Immature natural killer cell (primary cell): ENCODE measurements around the gene OR13J1. TPM values are rescaled to one million over a fixed set of nuclear protein-coding genes. Genes with fewer than 3 reads are reported as not detected.
A peak's percentile ranks its signal among the peaks of the same experiment; 100 is the strongest.

Experiments
- DNase-seq, 3 donors: peaks; one replicate each; pipeline ENCODE4 v3.0.0; 2022; ENCODE audit warnings: mixed read lengths in 1 of 3
- H3K27ac Mint-ChIP-seq, 6 donors: one replicate each; pipeline ENCODE4 v1.8.0; 2020; ENCODE audit warnings: mixed read lengths in 6 of 6, mild to moderate bottlenecking in 5 of 6, inconsistent platforms in 4 of 6, moderate library complexity in 3 of 6
- H3K27me3 Mint-ChIP-seq, 3 donors: one replicate each; pipeline ENCODE4 v1.8.0; 2020 to 2021; ENCODE audit warnings: low read depth in 3 of 3, mild to moderate bottlenecking in 3 of 3, mixed read lengths in 3 of 3, moderate library complexity in 3 of 3, inconsistent platforms in 1 of 3
- H3K36me3 Mint-ChIP-seq, 3 donors: one replicate each; pipeline ENCODE4 v1.8.0; 2020; ENCODE audit warnings: mixed read lengths in 3 of 3, inconsistent platforms in 2 of 3, mild to moderate bottlenecking in 2 of 3
- H3K4me1 Mint-ChIP-seq, 2 donors: one replicate each; pipeline ENCODE4 v1.8.0; 2020; ENCODE audit warnings: inconsistent platforms in 2 of 2, mild to moderate bottlenecking in 2 of 2, mixed read lengths in 2 of 2, moderate library complexity in 1 of 2
- H3K4me3 Mint-ChIP-seq, 5 donors: one replicate each; pipeline ENCODE4 v1.8.0; 2020; ENCODE audit warnings: mild to moderate bottlenecking in 5 of 5, mixed read lengths in 5 of 5, inconsistent platforms in 3 of 5, moderate library complexity in 3 of 5
- H3K9me3 Mint-ChIP-seq, 6 donors: one replicate each; pipeline ENCODE4 v1.8.0; 2020; ENCODE audit warnings: mild to moderate bottlenecking in 6 of 6, mixed read lengths in 6 of 6, inconsistent platforms in 4 of 6, moderate library complexity in 3 of 6
- polyA plus RNA-seq, 3 donors: library from polyadenylated mRNA; unstranded; fragments of 300-500 nt; fragmentation: Illumina TruSeq; gene quantifications; one replicate each; pipeline ENCODE4 v1.2.3, GENCODE V29; 2021

Gene OR13J1
- polyA plus RNA-seq, 3 donors from 2014 or later, result not detected

GRCh38 chr9:35859310-35859989 lies 10.8 kb downstream of the OR13J1 start:
- no peaks in the 10 kb centered on the region for H3K4me1 Mint-ChIP-seq
- peak in 1 of 3 donors; percentile 10 for DNase-seq
- peak overlapping the region in 1 of 6 donors; percentile 46 for H3K27ac Mint-ChIP-seq
- no peaks in the 10 kb centered on the region for H3K36me3 Mint-ChIP-seq
- H3K4me3 Mint-ChIP-seq, result no peak overlapping the region
- H3K27me3 Mint-ChIP-seq, result peaks cover 0 to 9% (median 5%) of the 10 kb centered on the region in 3 donors
- H3K9me3 Mint-ChIP-seq, result no peaks in the 10 kb centered on the region

- Mint-ChIP-seq H3K4me1 (no peaks in the 10 kb centered on the region), H3K9me3 (no peaks in the 10 kb centered on the region), H3K36me3 (no peaks in the 10 kb centered on the region), H3K27me3 (peaks cover 0 to 9% (median 5%) of the 10 kb centered on the region in 3 donors), H3K27ac (no peak overlapping the region), H3K4me3 (no peak overlapping the region)
- DNase-seq, result no peak
Measured at GRCh38 chr9:35858458-35858857, 11.7 kb downstream of the OR13J1 start.

- DNase-seq, result no peak
- no peak overlapping the region for H3K27ac Mint-ChIP-seq
- H3K9me3 Mint-ChIP-seq, result no peaks in the 10 kb centered on the region
- H3K4me3 Mint-ChIP-seq, result no peak overlapping the region
- H3K36me3 Mint-ChIP-seq, result no peaks in the 10 kb centered on the region
- no peaks in the 10 kb centered on the region for H3K4me1 Mint-ChIP-seq
- peaks cover 0 to 11% (median 5%) of the 10 kb centered on the region in 3 donors for H3K27me3 Mint-ChIP-seq
Measured at GRCh38 chr9:35856882-35857281, 13.3 kb downstream of the OR13J1 start.

GRCh38 chr9:35856206-35856605 lies 14.0 kb downstream of the OR13J1 start:
- Mint-ChIP-seq H3K4me3 (no peak overlapping the region), H3K27ac (no peak overlapping the region), H3K27me3 (peaks cover 0 to 9% (median 2%) of the 10 kb centered on the region in 3 donors), H3K36me3 (no peaks in the 10 kb centered on the region), H3K4me1 (no peaks in the 10 kb centered on the region), H3K9me3 (no peaks in the 10 kb centered on the region)
- DNase-seq, result no peak

GRCh38 chr9:35854091-35854762 lies 16.0 kb downstream of the OR13J1 start:
- Mint-ChIP-seq H3K27ac (no peak overlapping the region), H3K4me3 (no peak overlapping the region), H3K9me3 (no peaks in the 10 kb centered on the region), H3K36me3 (peaks cover 0 to 5% (median 0%) of the 10 kb centered on the region in 3 donors), H3K4me1 (no peaks in the 10 kb centered on the region), H3K27me3 (peaks cover 0 to 2% (median 0%) of the 10 kb centered on the region in 3 donors)
- no peak for DNase-seq

GRCh38 chr9:35852876-35853865 lies 17.0 kb downstream of the OR13J1 start:
- peaks cover 2 to 9% (median 2%) of the 10 kb centered on the region in 3 donors for H3K36me3 Mint-ChIP-seq
- DNase-seq, result no peak
- peaks cover 0 to 2% (median 0%) of the 10 kb centered on the region in 3 donors for H3K27me3 Mint-ChIP-seq
- no peaks in the 10 kb centered on the region for H3K4me1 Mint-ChIP-seq
- no peak overlapping the region for H3K27ac Mint-ChIP-seq
- no peak overlapping the region for H3K4me3 Mint-ChIP-seq
- H3K9me3 Mint-ChIP-seq, result no peaks in the 10 kb centered on the region

GRCh38 chr9:35852267-35852815 lies 17.9 kb downstream of the OR13J1 start:
- no peak overlapping the region for H3K27ac Mint-ChIP-seq
- H3K27me3 Mint-ChIP-seq, result peaks cover 0 to 2% (median 0%) of the 10 kb centered on the region in 3 donors
- no peak overlapping the region for H3K4me3 Mint-ChIP-seq
- no peaks in the 10 kb centered on the region for H3K9me3 Mint-ChIP-seq
- DNase-seq, result no peak
- H3K36me3 Mint-ChIP-seq, result peaks cover 5 to 10% (median 9%) of the 10 kb centered on the region in 3 donors
- H3K4me1 Mint-ChIP-seq, result no peaks in the 10 kb centered on the region

GRCh38 chr9:35847792-35848572 lies 22.2 kb downstream of the OR13J1 start:
- H3K27ac Mint-ChIP-seq, result no peak overlapping the region
- peak overlapping the region in 1 of 5 donors; percentile 6 for H3K4me3 Mint-ChIP-seq
- H3K36me3 Mint-ChIP-seq, result peaks cover 7 to 15% (median 9%) of the 10 kb centered on the region in 3 donors
- no peaks in the 10 kb centered on the region for H3K9me3 Mint-ChIP-seq
- H3K4me1 Mint-ChIP-seq, result peaks cover 13 to 15% of the 10 kb centered on the region in 2 donors
- H3K27me3 Mint-ChIP-seq, result peaks cover 0 to 2% (median 1%) of the 10 kb centered on the region in 3 donors
- no peak for DNase-seq

- Mint-ChIP-seq H3K4me1 (peaks cover 13 to 15% of the 10 kb centered on the region in 2 donors), H3K27me3 (peaks cover 0 to 3% (median 1%) of the 10 kb centered on the region in 3 donors), H3K9me3 (no peaks in the 10 kb centered on the region), H3K4me3 (no peak overlapping the region), H3K36me3 (peaks cover 7 to 15% (median 9%) of the 10 kb centered on the region in 3 donors), H3K27ac (no peak overlapping the region)
- no peak for DNase-seq
Measured at GRCh38 chr9:35845824-35846771, 24.1 kb downstream of the OR13J1 start.

GRCh38 chr9:35844628-35845270 lies 25.5 kb downstream of the OR13J1 start:
- H3K27me3 Mint-ChIP-seq, result peaks cover 0 to 3% (median 1%) of the 10 kb centered on the region in 3 donors
- H3K27ac Mint-ChIP-seq, result peak overlapping the region in 1 of 6 donors; percentile 12
- H3K4me1 Mint-ChIP-seq, result peaks cover 13 to 15% of the 10 kb centered on the region in 2 donors
- H3K4me3 Mint-ChIP-seq, result no peak overlapping the region
- H3K9me3 Mint-ChIP-seq, result no peaks in the 10 kb centered on the region
- H3K36me3 Mint-ChIP-seq, result peaks cover 4 to 15% (median 7%) of the 10 kb centered on the region in 3 donors
- no peak for DNase-seq

- H3K4me1 Mint-ChIP-seq, result peaks cover 13 to 15% of the 10 kb centered on the region in 2 donors
- DNase-seq, result no peak
- H3K36me3 Mint-ChIP-seq, result peaks cover 0 to 10% (median 5%) of the 10 kb centered on the region in 3 donors
- H3K9me3 Mint-ChIP-seq, result no peaks in the 10 kb centered on the region
- H3K27ac Mint-ChIP-seq, result no peak overlapping the region
- H3K27me3 Mint-ChIP-seq, result peaks cover 0 to 5% (median 1%) of the 10 kb centered on the region in 3 donors
- H3K4me3 Mint-ChIP-seq, result no peak overlapping the region
Measured at GRCh38 chr9:35842795-35843194, 27.4 kb downstream of the OR13J1 start.
